Heart left ventricle (tissue), 16 donors: Measurements from ENCODE around the gene CMKLR1. TPM values are rescaled to one million over a fixed set of nuclear protein-coding genes. Genes with fewer than 3 reads are reported as not detected.

Source experiments
- ATAC-seq, 4 donors: fragments of 200-7000 bp; cut with Tn5 transposase; one replicate each; pipeline ENCODE4 v1.9.1; 2020 to 2022; ENCODE audit warnings: moderate library complexity in 4 of 4, mild to moderate bottlenecking in 3 of 4, moderate number of reproducible peaks in 1 of 4
- DNase-seq, 5 donors: peaks; one replicate each; pipeline ENCODE4 v3.0.0-alpha.2; 2020
- H3K27ac ChIP-seq, 12 donors: fragments of 200-600 bp; sonication (generic) in 4 of 12; one replicate each; pipeline versions ENCODE4 v1.5.0 to v1.8.0; 2016 to 2022; ENCODE audit warnings: mild to moderate bottlenecking in 2 of 12
- H3K27me3 ChIP-seq, 9 donors: fragments of 200-600 bp; sonication (generic) in 2 of 9; one replicate each; pipeline versions ENCODE4 v1.5.1 to v1.8.0; 2016 to 2022; ENCODE audit warnings: mild to moderate bottlenecking in 3 of 9
- H3K36me3 ChIP-seq, 9 donors: fragments of 200-600 bp; sonication (generic) in 2 of 9; one replicate each; pipeline versions ENCODE4 v1.5.0 to v1.8.0; 2018 to 2022; ENCODE audit warnings: mild to moderate bottlenecking in 2 of 9
- H3K4me1 ChIP-seq, 12 donors: fragments of 200-600 bp; sonication (generic) in 4 of 12; one replicate each; pipeline versions ENCODE4 v1.5.0 to v1.8.0; 2016 to 2022; ENCODE audit warnings: mild to moderate bottlenecking in 3 of 12
- H3K4me3 ChIP-seq, 12 donors: fragments of 200-600 bp; sonication (generic) in 4 of 12; one replicate each; pipeline versions ENCODE4 v1.5.0 to v1.8.0; 2017 to 2022; ENCODE audit warnings: mild to moderate bottlenecking in 9 of 12, moderate library complexity in 4 of 12
- H3K9me3 ChIP-seq, 12 donors: fragments of 200-600 bp; sonication (generic) in 4 of 12; one replicate each; pipeline versions ENCODE4 v1.5.0 to v1.8.0; 2016 to 2022; ENCODE audit warnings: mild to moderate bottlenecking in 1 of 12
- POLR2A ChIP-seq, 2 donors: fragments of 450-650 bp; IDR thresholded peaks; one replicate each; pipeline ENCODE4 v1.6.1; 2017; ENCODE audit warnings: antibody characterized with exemption in 2 of 2, mild to moderate bottlenecking in 2 of 2, moderate library complexity in 2 of 2
- WGBS, 4 donors: extraction: QIAGEN DNeasy Blood & Tissue Kit in 2 of 4; methylation state at CpG; one replicate each; pipeline versions ENCODE4 v1.1.5 to v1.1.7; 2013 to 2018; 5-methylcytosine and 5-hydroxymethylcytosine counted together
- intact Hi-C, 10 donors: fragments of 100-400 bp; cut with DNase I; formaldehyde crosslinking; loops; one replicate each; pipeline versions ENCODE4 v1.11.1 to v1.14.2; 2022
- polyA plus RNA-seq, 2 donors: library from polyadenylated mRNA; stranded (reverse); fragments of 200-250 nt; gene quantifications; one replicate each; pipeline ENCODE4 v1.2.3, GENCODE V29; 2013
- total RNA-seq, 9 donors: library from RNA; depleted of rRNA in 2 of 9; stranded (reverse); fragments of >200 nt in 2 of 9; fragmentation: NEBNext Ultra II Directional in 3 of 9; extraction: Animal tissue kit (Norgen Biotek cat#: 25700) in 3 of 9; gene quantifications; one replicate each; pipeline versions ENCODE4 v1.1.0 to v1.2.4, GENCODE V29; 2016 to 2023
- TF ChIP-seq, protein P1 (sequence below), 12 donors: fragments of 200-600 bp; sonication (generic) in 4 of 12; IDR thresholded peaks; one replicate each; pipeline versions ENCODE4 v1.5.0 to v1.8.0; 2018 to 2022; ENCODE audit warnings: antibody characterized with exemption in 12 of 12, mild to moderate bottlenecking in 5 of 12
- donor health status: ischemic (EF 13 %, LVEDD 7.1; RV severe dilation, severe dysfunction).
- donor health status: healthy with polysubstance abuse.
- donor health status: DM: no; HTN: yes; CAD: no.
- donor health status: DM: no; HTN: no; CAD: no.
- donor health status: ischemic (EF 25% LVEDD 6.9; RV normal size, moderate dysfunction).
- donor health status: ischemic (EF 25% LVEDD 5.7; RV mildly dilated, moderate dysfunction).
- donor health status: healthy.
- donor health status: DM: yes; HTN: yes; CAD: no.
- donor health status: ischemic (EF 35%, LVEDD 5.7; RV mildly dilated, moderate dysfunction).
- donor health status: nonischemic (EF 11% LVEDD 7.7; RV severe dilation, severe dysfunction).
- donor health status: DM: yes; HTN: yes; CAD: no.
- donor health status: PGD.
- donor health status: ischemic (EF 29% LVEDD 5.4; RV normal size, mild dysfunction).
- donor health status: nonischemic (EF 23%, LVEDD 6.1; RV moderate dilation, normal function).

Gene CMKLR1
- total and polyA plus RNA-seq, 11 donors, result 2.0 to 47.3 (median 7.0) TPM

- Histone ChIP-seq H3K27me3 (peaks cover 0 to 7% (median 0%) of the 10 kb centered on the region in 9 donors), H3K4me1 (no peaks in the 10 kb centered on the region), H3K27ac (no peak overlapping the region), H3K36me3 (no peaks in the 10 kb centered on the region), H3K9me3 (peaks cover 0 to 34% (median 10%) of the 10 kb centered on the region in 12 donors), H3K4me3 (no peak overlapping the region)
- ATAC-seq (no peak), DNase-seq (no peak)
- TF ChIP-seq POLR2A (IDR thresholded peaks at IDR 0.05), result no peak
- TF ChIP-seq, protein P1, sequence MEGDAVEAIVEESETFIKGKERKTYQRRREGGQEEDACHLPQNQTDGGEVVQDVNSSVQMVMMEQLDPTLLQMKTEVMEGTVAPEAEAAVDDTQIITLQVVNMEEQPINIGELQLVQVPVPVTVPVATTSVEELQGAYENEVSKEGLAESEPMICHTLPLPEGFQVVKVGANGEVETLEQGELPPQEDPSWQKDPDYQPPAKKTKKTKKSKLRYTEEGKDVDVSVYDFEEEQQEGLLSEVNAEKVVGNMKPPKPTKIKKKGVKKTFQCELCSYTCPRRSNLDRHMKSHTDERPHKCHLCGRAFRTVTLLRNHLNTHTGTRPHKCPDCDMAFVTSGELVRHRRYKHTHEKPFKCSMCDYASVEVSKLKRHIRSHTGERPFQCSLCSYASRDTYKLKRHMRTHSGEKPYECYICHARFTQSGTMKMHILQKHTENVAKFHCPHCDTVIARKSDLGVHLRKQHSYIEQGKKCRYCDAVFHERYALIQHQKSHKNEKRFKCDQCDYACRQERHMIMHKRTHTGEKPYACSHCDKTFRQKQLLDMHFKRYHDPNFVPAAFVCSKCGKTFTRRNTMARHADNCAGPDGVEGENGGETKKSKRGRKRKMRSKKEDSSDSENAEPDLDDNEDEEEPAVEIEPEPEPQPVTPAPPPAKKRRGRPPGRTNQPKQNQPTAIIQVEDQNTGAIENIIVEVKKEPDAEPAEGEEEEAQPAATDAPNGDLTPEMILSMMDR (IDR thresholded peaks at IDR 0.05), result no peak
- WGBS, 4 donors, result 87 to 93% (median 91%) methylated on average over 3 of the region's 3 CpGs
- intact Hi-C loops, result no loop called here
Measured at GRCh38 chr12:108378926-108379325, 39.8 kb upstream of the CMKLR1 start.

GRCh38 chr12:108377260-108377659 lies 38.1 kb upstream of the CMKLR1 start:
- Histone ChIP-seq H3K4me3 (no peak overlapping the region), H3K9me3 (peaks cover 0 to 45% (median 16%) of the 10 kb centered on the region in 12 donors), H3K27me3 (peaks cover 0 to 7% (median 0%) of the 10 kb centered on the region in 9 donors), H3K36me3 (no peaks in the 10 kb centered on the region), H3K27ac (no peak overlapping the region), H3K4me1 (no peaks in the 10 kb centered on the region)
- intact Hi-C loops, result no loop called here
- TF ChIP-seq POLR2A (IDR thresholded peaks at IDR 0.05), result no peak
- TF ChIP-seq, protein P1 (IDR thresholded peaks at IDR 0.05), result no peak
- ATAC-seq (no peak), DNase-seq (no peak)
- 23 to 55% (median 39%) methylated on average over 1 of the region's 1 CpG for WGBS, 4 donors

DNA sequence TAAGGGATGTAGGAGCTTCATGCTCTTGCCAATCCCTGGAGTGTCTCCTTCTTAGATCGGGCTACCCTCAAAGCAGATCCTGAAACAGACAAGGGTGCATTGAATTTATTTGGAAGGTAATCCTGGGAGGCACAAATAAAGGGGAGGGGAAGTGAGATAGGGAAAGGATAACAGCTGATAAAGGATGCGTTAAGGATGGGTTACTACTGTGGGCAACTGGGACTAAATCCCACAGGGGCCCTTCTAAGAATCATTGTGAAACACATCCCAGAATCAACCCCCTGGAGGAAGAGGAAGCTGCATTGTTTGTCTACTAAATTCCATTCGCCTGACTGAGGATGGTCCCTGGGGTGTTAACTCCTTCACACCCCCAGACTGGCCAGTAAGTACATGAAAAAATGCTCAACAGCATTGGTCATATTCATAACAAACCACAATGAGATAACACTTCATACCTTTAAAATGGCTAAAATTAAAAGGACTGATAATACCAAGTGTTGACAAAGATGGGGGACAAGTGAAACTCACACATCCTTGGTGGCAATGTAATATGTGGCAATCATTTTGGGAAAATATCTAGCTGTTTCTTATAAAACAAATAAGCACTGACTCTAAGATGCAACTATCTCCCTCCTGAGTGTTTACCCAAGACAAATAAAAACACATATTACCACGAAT lies 37.0 kb upstream of the CMKLR1 start:
- TF ChIP-seq, protein P1 (IDR thresholded peaks at IDR 0.05), result no peak
- TF ChIP-seq POLR2A (IDR thresholded peaks at IDR 0.05), result no peak
- H3K4me3 ChIP-seq, result no peak overlapping the region
- DNase-seq (no peak), ATAC-seq (no peak)
- intact Hi-C loops, result no loop called here
- H3K9me3 ChIP-seq, result peaks cover 0 to 45% (median 16%) of the 10 kb centered on the region in 12 donors
- H3K27ac ChIP-seq, result no peak overlapping the region
- WGBS, 4 donors, result 33 to 57% (median 43%) methylated on average over 4 of the region's 4 CpGs
- H3K4me1 ChIP-seq, result no peaks in the 10 kb centered on the region
- no peaks in the 10 kb centered on the region for H3K36me3 ChIP-seq
- peaks cover 0 to 5% (median 0%) of the 10 kb centered on the region in 9 donors for H3K27me3 ChIP-seq

GRCh38 chr12:108374596-108375320 lies 35.6 kb upstream of the CMKLR1 start:
- Histone ChIP-seq H3K27ac (no peak overlapping the region), H3K4me3 (no peak overlapping the region), H3K4me1 (no peaks in the 10 kb centered on the region), H3K27me3 (no peaks in the 10 kb centered on the region), H3K9me3 (peaks cover 0 to 45% (median 16%) of the 10 kb centered on the region in 12 donors), H3K36me3 (no peaks in the 10 kb centered on the region)
- no peak for TF ChIP-seq POLR2A (IDR thresholded peaks at IDR 0.05)
- TF ChIP-seq, protein P1 (IDR thresholded peaks at IDR 0.05), result no peak
- intact Hi-C loops, result no loop called here
- WGBS, 4 donors, result 51 to 82% (median 70%) methylated on average over 2 of the region's 2 CpGs
- ATAC-seq (no peak), DNase-seq (no peak)
